Measurements from ENCODE around the gene MRGPRE.

Gene MRGPRE

DNA sequence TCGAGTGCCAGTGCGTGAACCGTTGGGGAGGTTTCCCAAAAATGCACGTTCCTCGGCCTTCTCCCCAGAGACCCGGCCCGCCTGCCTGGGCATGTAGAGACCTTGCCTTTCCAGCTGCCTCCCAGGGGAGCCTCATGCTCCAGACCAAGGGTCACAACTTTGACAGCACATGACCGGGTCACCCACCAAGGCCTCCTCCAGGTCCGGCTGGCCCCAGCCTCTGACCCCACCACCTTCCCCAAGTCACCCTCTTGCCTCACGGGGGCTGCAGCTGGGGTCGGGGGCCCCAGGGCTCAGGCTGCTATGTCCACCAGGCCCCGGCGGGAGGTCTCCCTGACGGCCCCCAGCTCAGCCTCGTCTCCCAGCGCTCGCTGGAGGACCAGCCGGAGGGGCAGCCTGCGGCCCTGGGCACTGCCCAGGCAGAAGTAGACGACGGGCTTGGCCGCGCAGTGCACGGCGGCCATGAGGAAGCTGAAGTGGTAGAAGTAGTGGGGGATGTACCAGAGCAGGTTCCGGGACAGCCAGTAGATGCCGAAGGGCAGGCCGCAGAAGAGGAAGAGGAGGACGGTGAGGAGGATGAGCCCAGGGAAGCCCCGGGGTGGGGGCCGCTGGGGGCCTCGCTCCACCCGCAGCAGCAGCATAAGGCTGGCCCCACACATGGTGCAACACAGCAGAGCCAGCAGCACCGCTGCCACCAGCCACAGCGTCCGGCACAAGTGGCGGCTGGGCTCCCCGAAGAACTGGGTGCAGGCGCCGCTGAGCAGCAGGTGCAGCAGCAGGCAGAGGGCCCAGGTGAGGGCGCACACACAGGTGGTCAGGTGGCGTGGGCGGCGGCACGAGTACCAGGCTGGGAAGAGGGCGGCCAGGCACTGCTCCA, 4.4 kb downstream of the MRGPRE start:
- in situ Hi-C loops (cut with HindIII; ENCODE audit: low sequenced_read_pairs): loop anchor here (25.0 kb wide), 1 partner anchor 159 kb away; the partner anchor contains the start of gene ZNF195

- in situ Hi-C loops (cut with HindIII; ENCODE audit: low sequenced_read_pairs): loop anchor here (25.0 kb wide), 1 partner anchor 160 kb away; the partner anchor contains the start of gene ZNF195
These were observed 5.2 kb downstream of the MRGPRE start for GRCh38 chr11:3226846-3227567.

- in situ Hi-C loops (cut with HindIII; ENCODE audit: low sequenced_read_pairs): loop anchor here (25.0 kb wide), 1 partner anchor 161 kb away; the partner anchor contains the start of gene ZNF195
These were observed 6.1 kb downstream of the MRGPRE start for GRCh38 chr11:3225826-3226750.

DNA sequence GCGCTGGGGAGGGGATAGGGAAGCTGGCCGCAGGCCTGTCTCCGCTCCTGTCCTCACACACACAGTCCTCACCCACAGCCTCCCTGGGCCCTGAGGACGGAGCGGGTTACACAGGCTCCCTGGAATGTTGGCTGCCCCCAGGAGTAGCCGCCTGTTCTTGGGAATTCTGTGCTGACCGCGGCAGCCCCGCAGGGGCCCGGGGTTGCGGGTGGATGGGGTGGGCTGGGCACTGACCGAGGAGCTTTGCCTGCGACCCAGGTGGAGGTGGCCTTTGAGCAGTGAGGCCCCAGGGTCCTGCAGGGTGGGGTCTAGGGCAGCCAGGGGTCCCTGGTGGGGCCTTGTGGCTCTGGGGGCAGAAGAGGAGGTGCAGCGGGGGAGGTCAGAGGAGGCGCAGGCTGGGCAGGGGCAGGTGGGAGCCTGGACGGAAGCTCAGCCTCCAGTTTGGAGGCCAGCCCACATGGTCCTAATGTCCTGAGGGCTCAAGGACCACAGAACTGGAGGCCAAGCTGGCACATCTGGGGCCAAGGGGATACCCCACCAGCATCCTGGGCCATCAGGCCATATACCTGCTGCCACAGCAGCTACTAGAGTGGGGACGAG, 7.0 kb downstream of the MRGPRE start:
- in situ Hi-C loops (cut with HindIII; ENCODE audit: low sequenced_read_pairs): loop anchor here (25.0 kb wide), 1 partner anchor 162 kb away; the partner anchor contains the start of gene ZNF195

DNA sequence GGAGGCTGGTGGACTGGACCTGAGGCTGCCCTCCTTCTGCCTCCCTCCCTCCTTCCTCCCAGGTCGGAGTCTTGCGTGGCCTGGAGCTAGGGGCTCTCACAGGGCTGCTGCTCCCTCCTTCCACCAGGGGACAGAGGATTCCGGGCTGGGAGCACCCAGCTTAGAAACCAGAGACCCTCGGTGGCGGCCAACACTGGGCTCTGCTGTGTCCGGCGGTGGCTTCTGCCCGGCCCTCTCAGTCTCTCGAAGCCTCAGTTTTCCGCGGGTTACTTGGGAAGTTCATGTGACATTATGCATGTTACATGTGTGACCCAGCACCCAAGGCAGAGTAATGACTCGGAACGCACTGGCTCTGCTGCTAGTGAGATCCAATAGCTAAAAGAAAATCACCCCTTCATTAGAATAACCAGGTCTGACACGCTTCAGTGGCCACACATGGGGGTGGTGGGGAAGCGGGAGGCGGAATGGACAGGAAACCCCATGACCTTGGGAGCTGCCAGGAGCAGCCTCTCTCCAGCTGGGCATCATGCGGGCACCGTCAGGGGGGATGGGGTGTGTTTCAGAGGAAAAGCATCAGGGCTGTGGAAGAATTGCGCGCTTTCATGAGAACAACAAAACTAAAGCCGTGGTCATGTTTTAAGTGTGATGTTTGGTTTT, 7.7 kb downstream of the MRGPRE start:
- in situ Hi-C loops (cut with HindIII; ENCODE audit: low sequenced_read_pairs): loop anchor here (25.0 kb wide), 1 partner anchor 163 kb away; the partner anchor contains the start of gene ZNF195

DNA sequence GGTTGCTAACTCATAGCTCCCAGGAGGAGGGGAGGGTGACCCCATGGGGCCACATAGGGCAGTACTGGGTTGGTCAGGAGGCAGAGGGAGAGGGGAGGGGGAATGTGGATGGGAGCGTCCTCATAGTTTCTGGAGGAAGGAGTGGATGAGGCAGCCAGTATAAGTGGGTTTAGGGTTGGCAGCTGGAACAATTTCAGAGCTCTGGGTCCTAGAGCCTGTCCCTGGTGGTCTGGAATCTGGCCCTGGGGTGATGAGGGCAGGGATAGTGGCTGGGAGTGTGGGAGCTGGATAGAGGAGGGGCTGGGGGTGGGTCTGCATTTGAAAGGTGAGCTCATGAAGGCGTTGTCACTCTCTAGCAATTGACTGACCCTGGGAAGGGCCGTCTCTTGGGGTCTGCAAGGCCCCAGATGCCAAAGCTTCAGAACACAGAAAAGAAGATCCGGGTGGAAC, 8.3 kb downstream of the MRGPRE start:
- in situ Hi-C loops (cut with HindIII; ENCODE audit: low sequenced_read_pairs): no loop called here

- in situ Hi-C loops (cut with HindIII; ENCODE audit: low sequenced_read_pairs): no loop called here
These were observed 9.0 kb downstream of the MRGPRE start for GRCh38 chr11:3222941-3223915.

DNA sequence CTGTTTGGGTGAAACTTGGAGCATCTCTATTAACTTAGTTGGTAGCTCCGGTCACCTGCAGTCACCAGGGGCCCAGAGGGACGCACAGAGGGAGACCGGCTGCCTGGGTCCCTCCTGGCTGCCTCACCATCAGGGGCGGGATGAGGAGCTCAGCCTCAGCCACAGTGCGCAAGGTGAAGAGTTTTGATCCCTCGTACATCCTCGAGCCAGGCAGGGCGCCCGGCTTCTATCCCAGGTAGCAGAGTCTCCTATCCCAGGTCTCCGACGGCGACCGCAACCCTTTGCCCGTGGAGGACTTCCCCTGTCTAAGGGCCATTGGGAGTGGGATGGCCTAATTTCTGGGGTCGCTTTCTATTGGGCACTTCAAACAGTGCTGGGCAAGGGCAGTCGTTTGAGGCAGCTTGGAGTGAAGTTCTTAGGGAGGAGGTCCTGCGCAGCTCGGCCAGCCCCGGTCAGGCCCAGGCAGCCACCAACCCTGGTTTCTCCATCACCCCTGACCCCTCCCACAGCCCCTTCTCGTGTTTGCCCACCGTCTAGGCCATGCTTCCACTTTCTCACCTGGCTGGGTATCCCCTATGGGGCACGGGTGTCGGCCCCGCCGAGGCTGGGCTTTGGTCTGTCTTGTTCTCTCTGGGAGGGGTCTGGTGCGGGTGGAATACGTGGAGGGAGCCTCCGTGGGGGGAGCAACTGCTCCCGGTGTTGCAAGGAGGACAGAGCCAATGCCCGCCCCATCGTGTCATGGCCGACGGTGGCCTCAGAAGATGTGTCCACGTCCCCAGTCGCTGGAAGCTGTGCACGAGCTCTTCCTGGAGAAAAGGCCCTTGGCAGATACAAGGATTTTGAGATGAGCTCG, 10.0 kb downstream of the MRGPRE start:
- in situ Hi-C loops (cut with HindIII; ENCODE audit: low sequenced_read_pairs): no loop called here

GRCh38 chr11:3221408-3222002, 10.7 kb downstream of the MRGPRE start:
- in situ Hi-C loops (cut with HindIII; ENCODE audit: low sequenced_read_pairs): no loop called here

GRCh38 chr11:3220521-3221407, 11.5 kb downstream of the MRGPRE start:
- in situ Hi-C loops (cut with HindIII; ENCODE audit: low sequenced_read_pairs): no loop called here

- in situ Hi-C loops (cut with HindIII; ENCODE audit: low sequenced_read_pairs): no loop called here
These were observed 12.1 kb downstream of the MRGPRE start for GRCh38 chr11:3220101-3220500.

DNA sequence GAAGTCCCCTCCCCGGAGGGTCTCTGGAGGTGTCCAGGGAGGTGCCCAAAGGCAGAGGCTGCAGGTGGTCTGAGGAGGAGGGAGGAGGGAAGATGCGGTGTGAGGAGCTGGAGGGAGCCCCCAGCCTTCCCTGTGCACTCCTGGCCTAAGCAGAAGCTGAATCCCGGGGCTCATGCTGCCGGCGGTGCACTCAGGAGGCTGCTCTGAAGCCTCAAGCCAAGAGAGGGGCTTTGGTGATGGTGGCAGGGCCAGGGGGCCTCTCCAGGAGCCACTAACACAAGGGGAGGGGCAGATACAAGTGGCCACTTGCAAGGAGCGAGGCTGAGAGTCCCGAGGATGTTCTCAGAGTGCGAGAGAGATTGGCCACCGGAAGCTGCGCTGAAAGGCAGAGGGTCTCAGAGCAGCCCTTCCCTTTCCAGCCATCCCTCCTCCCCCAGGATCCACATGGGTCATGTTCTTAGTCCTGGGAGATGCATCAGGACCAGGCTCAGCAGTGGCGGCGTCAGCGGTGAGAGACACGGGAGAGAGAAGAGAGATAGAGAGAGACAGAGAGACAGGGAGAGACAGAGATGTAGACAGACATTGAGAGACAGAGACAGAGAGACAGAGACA, 12.8 kb downstream of the MRGPRE start:
- in situ Hi-C loops (cut with HindIII; ENCODE audit: low sequenced_read_pairs): no loop called here

- in situ Hi-C loops (cut with HindIII; ENCODE audit: low sequenced_read_pairs): no loop called here
These were observed 13.5 kb downstream of the MRGPRE start, which contains the start of gene MRGPRG for GRCh38 chr11:3218483-3219280. MRGPRG (minus strand) TSS chr11:3218813; CDS start chr11:3218813, 0 bp downstream.

GRCh38 chr11:3217818-3218482, 14.3 kb downstream of the MRGPRE start:
- in situ Hi-C loops (cut with HindIII; ENCODE audit: low sequenced_read_pairs): no loop called here

All from endothelial cell of hepatic sinusoid (primary cell).